ENCODE measurements around the gene MVB12B.

- TF ChIP-seq POLR2AphosphoS5 (IDR thresholded peaks at IDR 0.05; ENCODE audit: low read depth, low read length) (no peak), CTCF (IDR thresholded peaks at IDR 0.05) (no peak)
Observed at GRCh38 chr9:126388964-126389708, 62.5 kb downstream of the MVB12B start.
